H4 (cell line): ENCODE measurements around the gene CMYA5. TPM values are rescaled to one million over a fixed set of nuclear protein-coding genes. Genes with fewer than 3 reads are reported as not detected.

Experiments used
- DNase-seq: peaks from one replicate; pipeline ENCODE4 v3.0.0-alpha.2; 2015; ENCODE audit warnings: low spot score
- total RNA-seq: library from RNA; depleted of rRNA; stranded (reverse); fragments of >200 nt; shearing (Covaris generic); gene quantifications from 2 replicates; pipeline ENCODE4 v1.2.3, GENCODE V29; 2014

CMYA5 gene
- total RNA-seq, 1 experiment from 2014 or later = 0.08 TPM

DNA sequence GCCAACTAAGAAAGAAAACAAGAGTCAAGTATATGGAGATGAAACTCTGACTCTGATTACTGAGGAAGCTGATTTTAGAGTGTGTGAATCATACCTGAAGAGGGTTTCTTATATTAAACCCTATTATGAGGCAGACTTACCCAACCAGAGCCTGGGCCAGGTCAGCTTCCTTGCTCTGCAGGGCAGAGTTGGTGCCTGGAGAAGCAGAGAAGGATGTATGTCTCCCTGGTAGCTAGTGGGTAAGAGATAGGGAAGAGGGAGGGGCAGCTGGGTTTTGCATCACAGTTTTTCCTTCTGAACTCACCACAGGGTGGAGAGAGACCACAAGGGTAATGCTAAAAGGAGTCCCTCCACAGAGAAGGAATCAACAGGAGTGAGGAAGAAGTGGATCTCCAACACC lies 104.1 kb downstream of the CMYA5 start:
- DNase-seq = no peak

DNA sequence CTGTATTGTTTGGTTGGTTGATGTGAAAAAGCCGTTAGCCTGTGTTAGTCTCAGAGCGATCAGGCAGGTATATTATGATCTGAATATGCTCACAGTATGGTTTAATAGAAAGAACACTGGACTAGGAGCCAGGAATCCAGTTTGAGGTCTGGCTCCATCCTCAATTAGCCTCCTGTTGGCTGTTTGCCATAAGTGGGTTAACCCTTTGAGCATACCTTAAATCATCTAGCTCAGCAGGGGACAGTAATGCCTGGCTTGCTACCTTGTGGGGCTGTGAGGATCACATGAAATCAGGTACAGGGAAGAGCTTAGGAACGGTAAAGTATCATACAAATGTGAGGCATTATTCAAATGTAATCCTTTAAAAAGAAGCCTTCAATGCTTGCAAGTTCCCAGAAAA lies 104.7 kb downstream of the CMYA5 start:
- no peak for DNase-seq

GRCh38 chr5:79795764-79796398 lies 106.2 kb downstream of the CMYA5 start:
- DNase-seq = peak; percentile 19

- no peak for DNase-seq
These were observed 109.4 kb downstream of the CMYA5 start for GRCh38 chr5:79798893-79799590.

DNA sequence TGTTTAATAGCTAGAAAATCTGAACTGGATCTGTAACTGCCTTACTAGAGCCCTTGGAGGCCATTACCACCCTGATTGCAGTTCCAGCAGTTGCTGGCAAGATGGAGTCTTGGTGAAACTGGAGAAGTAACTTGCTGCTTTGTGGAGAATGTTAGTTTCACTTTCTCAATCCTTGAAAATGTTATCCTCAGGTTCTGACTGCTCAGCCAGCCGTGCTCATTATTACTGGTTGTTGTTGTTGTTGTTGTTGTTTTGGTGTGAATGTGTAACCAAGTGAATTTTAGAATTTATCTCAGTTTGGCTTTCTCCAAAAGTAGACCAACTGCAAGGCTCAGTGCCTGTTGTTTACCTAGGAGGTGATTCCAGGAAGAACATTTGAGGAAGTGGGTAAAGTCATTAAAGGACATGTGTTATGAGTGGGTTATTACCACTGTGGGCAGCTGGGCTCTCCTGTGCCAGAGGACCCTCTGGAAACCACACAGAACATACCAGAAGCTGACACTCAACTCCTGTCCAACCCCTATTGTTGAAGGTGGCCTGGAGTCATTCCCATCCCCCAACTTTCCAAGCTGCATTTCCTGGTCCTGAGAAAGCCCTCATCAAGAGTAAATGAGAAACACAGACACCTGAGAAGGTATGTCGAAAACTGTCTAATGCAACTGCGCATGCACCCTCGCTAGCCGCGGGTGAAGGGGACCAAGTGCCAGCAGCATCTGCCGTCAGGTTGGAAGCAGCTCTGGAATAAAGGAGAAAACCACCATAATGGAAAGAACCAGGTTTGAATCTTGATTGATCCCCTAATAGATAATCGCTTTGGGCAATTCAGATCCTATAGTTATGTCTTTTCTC lies 111.6 kb downstream of the CMYA5 start:
- peak; percentile 37 for DNase-seq

DNA sequence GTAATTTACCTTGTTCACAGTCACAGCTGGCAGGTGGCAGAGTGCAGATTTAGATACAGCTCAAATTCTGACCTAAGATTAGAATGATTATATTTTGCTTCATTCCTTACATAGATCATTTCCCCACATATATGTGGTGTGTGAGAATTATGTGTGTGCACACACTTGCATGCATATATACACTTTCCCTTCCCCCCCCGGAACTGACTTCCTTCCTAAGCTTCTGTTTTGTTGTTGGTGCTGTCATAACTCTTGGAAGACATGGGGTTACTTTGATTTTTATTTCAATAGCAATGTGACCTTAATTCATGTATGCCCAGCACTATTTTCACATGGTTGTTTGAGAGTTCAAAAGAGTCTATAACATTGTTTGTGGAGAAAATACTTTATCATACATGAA lies 112.8 kb downstream of the CMYA5 start:
- DNase-seq = no peak

GRCh38 chr5:79803007-79803406 lies 113.4 kb downstream of the CMYA5 start:
- DNase-seq = no peak

- DNase-seq = no peak
These were observed 117.1 kb downstream of the CMYA5 start for GRCh38 chr5:79806741-79807140.

- no peak for DNase-seq
These were observed 120.1 kb downstream of the CMYA5 start for GRCh38 chr5:79809743-79810142.

- no peak for DNase-seq
These were observed 121.4 kb downstream of the CMYA5 start for GRCh38 chr5:79811081-79811480.

- no peak for DNase-seq
These were observed 122.3 kb downstream of the CMYA5 start for GRCh38 chr5:79811904-79812303.

GRCh38 chr5:79814699-79815098 lies 125.1 kb downstream of the CMYA5 start:
- no peak for DNase-seq

DNA sequence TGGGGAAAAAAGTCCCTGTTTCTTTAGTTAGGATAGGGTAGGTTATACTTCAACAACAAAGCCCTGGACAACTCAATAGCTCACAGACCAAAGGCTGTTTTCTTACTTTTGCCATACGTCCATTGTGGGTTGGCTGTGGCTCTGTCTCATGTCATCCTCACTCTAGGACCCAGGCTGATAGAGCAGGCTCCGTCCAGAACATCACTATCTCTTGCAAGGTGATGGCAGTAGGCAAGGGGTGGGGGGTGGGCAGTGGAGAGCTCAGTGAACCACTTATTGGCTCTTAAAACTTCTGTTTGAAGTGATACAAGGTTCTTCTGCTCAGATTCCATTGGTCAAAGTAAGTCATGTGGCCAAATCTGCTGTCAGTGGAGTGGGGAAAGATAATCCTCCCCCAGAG lies 126.4 kb downstream of the CMYA5 start:
- DNase-seq = no peak

DNA sequence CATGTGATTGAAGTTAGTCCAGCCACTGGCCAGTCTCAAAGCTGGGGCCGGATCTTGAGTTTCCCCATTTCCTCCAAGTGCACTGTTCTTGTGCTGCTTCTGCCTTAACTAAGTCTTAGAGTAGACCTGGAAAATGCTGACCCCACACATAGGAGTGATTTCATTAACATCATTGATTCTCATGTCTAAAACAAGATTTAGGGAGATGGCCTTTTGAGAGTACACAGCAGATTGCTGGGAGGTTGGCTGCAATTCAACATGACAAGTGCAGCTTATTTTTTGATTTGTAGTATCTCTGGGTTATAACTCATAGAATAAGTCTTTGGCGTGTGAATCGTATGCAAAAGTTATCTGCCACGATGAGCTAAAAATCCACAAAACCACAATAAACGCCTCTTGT lies 131.0 kb downstream of the CMYA5 start:
- DNase-seq = no peak

GRCh38 chr5:79824444-79824843 lies 134.8 kb downstream of the CMYA5 start:
- DNase-seq = no peak

DNA sequence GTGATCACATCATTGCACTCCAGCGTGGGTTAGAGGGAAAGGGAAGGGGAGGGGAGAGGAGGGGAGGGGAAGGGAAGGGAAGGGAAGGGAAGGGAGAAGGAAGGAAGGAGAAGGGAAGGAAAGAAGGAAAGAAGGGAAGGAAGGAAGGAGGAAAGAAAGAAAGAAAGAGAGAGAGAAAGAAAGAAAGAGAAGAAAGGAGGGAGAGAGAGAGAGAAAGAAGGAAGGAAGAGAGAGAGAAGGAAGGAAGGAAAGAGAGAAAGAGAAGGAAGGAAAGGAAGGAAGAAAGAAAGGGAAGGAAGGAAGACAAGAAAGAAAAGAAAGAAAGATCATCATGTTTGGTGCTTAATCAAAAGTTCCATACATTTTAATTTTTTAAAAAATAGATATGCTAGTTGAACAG lies 136.2 kb downstream of the CMYA5 start:
- DNase-seq = no peak

DNA sequence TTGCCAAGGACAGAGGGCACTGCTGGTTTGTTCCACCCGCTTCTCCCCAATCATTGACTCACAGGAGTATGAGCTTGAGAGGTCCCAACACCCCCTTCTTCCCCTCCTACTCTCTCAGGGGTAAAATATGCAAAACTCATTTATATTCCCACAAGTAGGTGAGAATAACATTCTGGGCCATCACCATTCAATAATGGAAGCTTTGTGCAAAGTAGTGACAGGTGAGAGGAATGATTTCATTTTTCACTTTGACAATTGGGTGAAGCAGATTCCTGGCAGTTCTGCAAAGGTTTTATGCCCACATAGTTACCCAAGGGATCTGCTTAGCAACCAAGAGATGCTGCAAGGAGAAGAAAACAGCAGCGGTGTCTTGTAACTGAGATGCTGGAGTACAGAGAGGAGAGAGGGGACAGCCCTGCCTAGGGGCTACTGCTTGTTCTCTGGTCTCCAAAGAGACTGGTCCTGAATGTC lies 137.6 kb downstream of the CMYA5 start:
- DNase-seq = no peak

GRCh38 chr5:79829260-79829659 lies 139.6 kb downstream of the CMYA5 start:
- no peak for DNase-seq

GRCh38 chr5:79831381-79832309 lies 142.0 kb downstream of the CMYA5 start:
- no peak for DNase-seq

GRCh38 chr5:79832911-79833310 lies 143.3 kb downstream of the CMYA5 start:
- DNase-seq = no peak

GRCh38 chr5:79834098-79834753 lies 144.6 kb downstream of the CMYA5 start:
- DNase-seq = no peak
